H9 (cell line): ENCODE results near the gene SRPX2. TPM values are rescaled to one million over a fixed set of nuclear protein-coding genes. Genes with fewer than 3 reads are reported as not detected.

Experiments
- DNase-seq: peaks from one replicate; pipeline ENCODE4 v3.0.0-alpha.2; 2017
- H2AFZ ChIP-seq: one replicate; pipeline ENCODE4 v1.6.1; 2013; ENCODE audit warnings: mild to moderate bottlenecking, low read length, control low read depth, moderate library complexity
- H2AK5ac ChIP-seq: 2 replicates; pipeline ENCODE4 v1.6.1; 2013; ENCODE audit warnings: low read length, control low read depth, mixed read lengths; ENCODE audit not compliant: insufficient read length
- H2BK120ac ChIP-seq: one replicate; pipeline ENCODE4 v1.6.1; 2013; ENCODE audit warnings: low read depth, mild to moderate bottlenecking, low read length, control low read depth, inconsistent platforms; ENCODE audit not compliant: poor library complexity, severe bottlenecking
- H2BK12ac ChIP-seq: 2 replicates; pipeline ENCODE4 v1.6.1; 2013; ENCODE audit warnings: low read length, control low read depth, mixed read lengths, low read depth; ENCODE audit not compliant: insufficient read length
- H2BK15ac ChIP-seq: 2 replicates; pipeline ENCODE4 v1.6.1; 2013; ENCODE audit warnings: low read depth, low read length, control low read depth
- H2BK20ac ChIP-seq: one replicate; pipeline ENCODE4 v1.6.1; 2013; ENCODE audit warnings: low read depth, mild to moderate bottlenecking, low read length, control low read depth, inconsistent platforms; ENCODE audit not compliant: poor library complexity, severe bottlenecking
- H2BK5ac ChIP-seq: 2 replicates; pipeline ENCODE4 v1.6.1; 2013; ENCODE audit warnings: low read length, control low read depth, mixed read lengths; ENCODE audit not compliant: insufficient read length
- H3K14ac ChIP-seq: 2 replicates; pipeline ENCODE4 v1.6.1; 2013; ENCODE audit warnings: low read length, control low read depth; ENCODE audit not compliant: insufficient read depth
- H3K18ac ChIP-seq: 2 replicates; pipeline ENCODE4 v1.6.1; 2013; ENCODE audit warnings: low read depth, mild to moderate bottlenecking, mixed read lengths, low read length, control low read depth; ENCODE audit not compliant: insufficient read length
- H3K23ac ChIP-seq: 2 replicates; pipeline ENCODE4 v1.6.1; 2013; ENCODE audit warnings: low read length, control low read depth, mixed read lengths, low read depth; ENCODE audit not compliant: insufficient read length
- H3K23me2 ChIP-seq: 2 replicates; pipeline ENCODE4 v1.6.1; 2013; ENCODE audit warnings: low read depth, mild to moderate bottlenecking, mixed read lengths, low read length, control low read depth; ENCODE audit not compliant: insufficient read length, poor library complexity, severe bottlenecking
- H3K27ac ChIP-seq: 2 replicates; pipeline ENCODE4 v1.5.1; 2013; ENCODE audit warnings: low read length, control low read depth, mixed read lengths, low read depth; ENCODE audit not compliant: insufficient read length
- H3K27me3 ChIP-seq: 2 replicates; pipeline ENCODE4 v1.6.1; 2013; ENCODE audit warnings: low read length, control low read depth, inconsistent platforms; ENCODE audit not compliant: insufficient read depth
- H3K4ac ChIP-seq: 2 replicates; pipeline ENCODE4 v1.6.1; 2013; ENCODE audit warnings: low read depth, mild to moderate bottlenecking, control low read depth, inconsistent platforms, low read length, moderate library complexity
- H3K4me1 ChIP-seq: 2 replicates; pipeline ENCODE4 v1.6.1; 2013; ENCODE audit warnings: low read length, control low read depth, inconsistent platforms; ENCODE audit not compliant: insufficient read depth
- H3K4me2 ChIP-seq: 2 replicates; pipeline ENCODE4 v1.6.1; 2013; ENCODE audit warnings: low read length, control low read depth, mixed read lengths; ENCODE audit not compliant: insufficient read length, insufficient read depth
- H3K56ac ChIP-seq: 2 replicates; pipeline ENCODE4 v1.6.1; 2013; ENCODE audit warnings: low read depth, mild to moderate bottlenecking, mixed read lengths, low read length, control low read depth; ENCODE audit not compliant: insufficient read length
- H3K79me1 ChIP-seq: 2 replicates; pipeline ENCODE4 v1.6.1; 2013; ENCODE audit warnings: low read depth, mild to moderate bottlenecking, moderate library complexity, low read length, control low read depth, inconsistent platforms; ENCODE audit not compliant: insufficient read depth, poor library complexity, severe bottlenecking
- H3K79me2 ChIP-seq: 2 replicates; pipeline ENCODE4 v1.6.1; 2013; ENCODE audit warnings: low read length, control low read depth, inconsistent platforms; ENCODE audit not compliant: insufficient read depth
- H3K9ac ChIP-seq: 2 replicates; pipeline ENCODE4 v1.6.1; 2013; ENCODE audit warnings: low read length, control low read depth, mixed read lengths; ENCODE audit not compliant: insufficient read length; ENCODE audit errors: extremely low read depth
- H3K9me3 ChIP-seq: one replicate; pipeline ENCODE4 v1.6.1; 2013; ENCODE audit warnings: low read depth, low read length, inconsistent platforms; ENCODE audit not compliant: control insufficient read depth
- H3T11ph ChIP-seq: one replicate; pipeline ENCODE4 v1.6.1; 2013; ENCODE audit warnings: mild to moderate bottlenecking, low read length, control low read depth, inconsistent platforms
- H4K20me1 ChIP-seq: one replicate; pipeline ENCODE4 v1.6.1; 2013; ENCODE audit not compliant: control insufficient read depth, insufficient read length, insufficient read depth
- H4K5ac ChIP-seq: 2 replicates; pipeline ENCODE4 v1.6.1; 2013; ENCODE audit warnings: low read depth, mild to moderate bottlenecking, mixed read lengths, low read length, control low read depth; ENCODE audit not compliant: insufficient read length
- H4K8ac ChIP-seq: replicated peaks from 2 replicates; pipeline ENCODE4 v1.6.1; 2013; ENCODE audit warnings: low read length, control low read depth, mixed read lengths, low read depth; ENCODE audit not compliant: insufficient read length
- H4K91ac ChIP-seq: 2 replicates; pipeline ENCODE4 v1.6.1; 2013; ENCODE audit warnings: low read depth, mild to moderate bottlenecking, moderate library complexity, mixed read lengths, low read length, control low read depth; ENCODE audit not compliant: insufficient read length
- H3K27ac Mint-ChIP-seq, 3 experiments: 2 replicates in 2 of 3; 3 replicates in 1 of 3; pipeline ENCODE4 v1.8.0; 2020 to 2021; ENCODE audit warnings: mixed read lengths in 3 of 3, mild to moderate bottlenecking in 1 of 3, moderate library complexity in 1 of 3
- H3K27me3 Mint-ChIP-seq: 2 replicates; pipeline ENCODE4 v1.8.0; 2021; ENCODE audit warnings: low read depth, mild to moderate bottlenecking, moderate library complexity, mixed read lengths
- H3K36me3 Mint-ChIP-seq, 3 experiments: 2 replicates in 2 of 3; 3 replicates in 1 of 3; pipeline ENCODE4 v1.8.0; 2020 to 2021; ENCODE audit warnings: low read depth in 3 of 3, mixed read lengths in 3 of 3; ENCODE audit not compliant: insufficient read depth in 1 of 3
- H3K4me1 Mint-ChIP-seq, 2 experiments: 2 replicates each; pipeline ENCODE4 v1.8.0; 2020; ENCODE audit warnings: mixed read lengths in 2 of 2
- H3K4me3 Mint-ChIP-seq, 2 experiments: 2 replicates in 1 of 2; 3 replicates in 1 of 2; pipeline ENCODE4 v1.8.0; 2020 to 2021; ENCODE audit warnings: mild to moderate bottlenecking in 2 of 2, mixed read lengths in 2 of 2, moderate library complexity in 1 of 2
- H3K9me3 Mint-ChIP-seq, 2 experiments: 2 replicates in 1 of 2; 3 replicates in 1 of 2; pipeline ENCODE4 v1.8.0; 2020; ENCODE audit warnings: mild to moderate bottlenecking in 2 of 2, mixed read lengths in 2 of 2, moderate library complexity in 1 of 2
- WGBS: extraction: QIAGEN DNeasy Blood & Tissue Kit; methylation state at CpG from one replicate; pipeline ENCODE4 v1.1.7; 2013; ENCODE audit warnings: missing lambda C conversion rate, low lambda C conversion rate, mixed read lengths; ENCODE audit not compliant: insufficient read length; ENCODE audit errors: extremely low coverage; 5-methylcytosine and 5-hydroxymethylcytosine counted together
- total RNA-seq: library from RNA; stranded (reverse); gene quantifications from 2 replicates; pipeline ENCODE4 v1.2.1, GENCODE V29; 2021
- TF ChIP-seq, protein P1 (sequence below): fragments of 200-600 bp; sonication (generic); conservative IDR thresholded peaks from 3 replicates; pipeline ENCODE4 v1.8.0; 2021; ENCODE audit warnings: antibody characterized with exemption, mild to moderate bottlenecking

SRPX2 gene
- total RNA-seq, 1 experiment from 2014 or later = not detected

DNA sequence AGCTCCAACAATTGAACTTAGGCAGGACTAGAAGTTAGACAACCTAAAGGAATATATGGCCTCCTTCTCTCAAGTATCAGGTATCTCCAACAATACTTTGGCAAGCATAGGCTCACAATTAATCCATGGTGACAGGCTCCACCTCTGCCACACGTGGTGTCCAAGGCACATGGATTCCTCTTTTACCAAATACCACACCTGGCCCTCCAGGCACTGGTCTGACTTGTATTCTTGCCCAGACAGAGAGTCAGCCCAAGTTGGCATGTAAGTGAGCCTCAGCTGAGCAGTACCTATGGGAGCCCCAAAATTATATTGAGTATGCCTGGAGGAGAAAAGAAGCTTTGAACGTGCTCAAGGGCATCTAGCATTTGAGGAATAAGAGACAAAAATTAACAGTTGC lies 19.6 kb downstream of the SRPX2 start:
- no peak overlapping the region for H2BK20ac ChIP-seq
- H2AFZ ChIP-seq = no peak overlapping the region
- no peak overlapping the region for H2BK120ac ChIP-seq
- H3K4ac ChIP-seq = no peak overlapping the region
- TF ChIP-seq, protein P1, sequence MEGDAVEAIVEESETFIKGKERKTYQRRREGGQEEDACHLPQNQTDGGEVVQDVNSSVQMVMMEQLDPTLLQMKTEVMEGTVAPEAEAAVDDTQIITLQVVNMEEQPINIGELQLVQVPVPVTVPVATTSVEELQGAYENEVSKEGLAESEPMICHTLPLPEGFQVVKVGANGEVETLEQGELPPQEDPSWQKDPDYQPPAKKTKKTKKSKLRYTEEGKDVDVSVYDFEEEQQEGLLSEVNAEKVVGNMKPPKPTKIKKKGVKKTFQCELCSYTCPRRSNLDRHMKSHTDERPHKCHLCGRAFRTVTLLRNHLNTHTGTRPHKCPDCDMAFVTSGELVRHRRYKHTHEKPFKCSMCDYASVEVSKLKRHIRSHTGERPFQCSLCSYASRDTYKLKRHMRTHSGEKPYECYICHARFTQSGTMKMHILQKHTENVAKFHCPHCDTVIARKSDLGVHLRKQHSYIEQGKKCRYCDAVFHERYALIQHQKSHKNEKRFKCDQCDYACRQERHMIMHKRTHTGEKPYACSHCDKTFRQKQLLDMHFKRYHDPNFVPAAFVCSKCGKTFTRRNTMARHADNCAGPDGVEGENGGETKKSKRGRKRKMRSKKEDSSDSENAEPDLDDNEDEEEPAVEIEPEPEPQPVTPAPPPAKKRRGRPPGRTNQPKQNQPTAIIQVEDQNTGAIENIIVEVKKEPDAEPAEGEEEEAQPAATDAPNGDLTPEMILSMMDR = no peak
- no peak overlapping the region for H3K14ac ChIP-seq
- no CpG with 5 or more reads among the region's 2 CpGs for WGBS
- no peak overlapping the region for H3T11ph ChIP-seq
- H3K9me3 ChIP-seq = peaks cover 4% of the 10 kb centered on the region
- no peak overlapping the region for H3K23ac ChIP-seq
- no peaks in the 10 kb centered on the region; the same call in 1 of the 2 replicates for H3K27me3 ChIP-seq
- H3K79me2 ChIP-seq = no peaks in the 10 kb centered on the region; the same call in 1 of the 2 replicates
- Mint-ChIP-seq H3K27ac (no peak overlapping the region), H3K36me3 (no peaks in the 10 kb centered on the region; a peak in 2 of 7 replicates), H3K27me3 (no peaks in the 10 kb centered on the region), H3K9me3 (peaks cover 5 to 68% of the 10 kb centered on the region in 2 experiments; a peak in 4 of 5 replicates), H3K4me3 (no peak overlapping the region), H3K4me1 (no peaks in the 10 kb centered on the region)
- H4K8ac ChIP-seq = no peak overlapping the region
- no peak overlapping the region for H2BK15ac ChIP-seq
- no peak overlapping the region for H2AK5ac ChIP-seq
- no peak overlapping the region for H3K18ac ChIP-seq
- no peaks in the 10 kb centered on the region for H3K23me2 ChIP-seq
- H4K20me1 ChIP-seq = no peaks in the 10 kb centered on the region
- H4K5ac ChIP-seq = no peak overlapping the region
- no peak overlapping the region for H2BK5ac ChIP-seq
- no peaks in the 10 kb centered on the region for H3K79me1 ChIP-seq
- no peak overlapping the region for H2BK12ac ChIP-seq
- no peak overlapping the region for H3K9ac ChIP-seq
- H4K91ac ChIP-seq = no peak overlapping the region
- DNase-seq = no peak
- H3K56ac ChIP-seq = no peak overlapping the region
- H3K4me2 ChIP-seq = no peak overlapping the region
- H3K4me1 ChIP-seq = no peaks in the 10 kb centered on the region
- H3K27ac ChIP-seq = no peak overlapping the region
